Activated naive CD8-positive, alpha-beta T cell treated with anti-CD3 and anti-CD28 coated beads, Interleukin-2, amount 50 U/mL, for 16 hours (primary cell): ENCODE data around the gene CCDC174.

ENCODE experiments used
- DNase-seq: peaks from one replicate; pipeline ENCODE4 v3.0.0-alpha.2; 2020; ENCODE audit warnings: low read depth, low spot score

The CCDC174 gene

GRCh38 chr3:14625443-14625842 is 26.1 kb upstream of the CCDC174 start:
- DNase-seq: no peak

- DNase-seq: no peak
These were observed 23.7 kb upstream of the CCDC174 start for GRCh38 chr3:14627815-14628214.

- DNase-seq: no peak
These were observed 23.2 kb upstream of the CCDC174 start for GRCh38 chr3:14628406-14628805.

GRCh38 chr3:14630404-14631100 is 21.0 kb upstream of the CCDC174 start:
- no peak for DNase-seq

- DNase-seq: no peak
These were observed 20.5 kb upstream of the CCDC174 start for GRCh38 chr3:14631101-14631497.

- no peak for DNase-seq
These were observed 19.7 kb upstream of the CCDC174 start for GRCh38 chr3:14631687-14632441.

GRCh38 chr3:14632442-14632930 is 19.1 kb upstream of the CCDC174 start:
- DNase-seq: no peak

GRCh38 chr3:14633417-14633816 is 18.1 kb upstream of the CCDC174 start:
- DNase-seq: no peak

- DNase-seq: peak; percentile 7
These were observed 17.6 kb upstream of the CCDC174 start for GRCh38 chr3:14633819-14634424.

GRCh38 chr3:14634763-14635400 is 16.7 kb upstream of the CCDC174 start:
- DNase-seq: no peak

GRCh38 chr3:14636496-14637087 is 15.0 kb upstream of the CCDC174 start:
- no peak for DNase-seq

- DNase-seq: no peak
These were observed 11.4 kb upstream of the CCDC174 start for GRCh38 chr3:14640157-14640562.

GRCh38 chr3:14640734-14641133 is 10.8 kb upstream of the CCDC174 start:
- no peak for DNase-seq

- DNase-seq: no peak
These were observed 10.2 kb upstream of the CCDC174 start for GRCh38 chr3:14641346-14641745.

- no peak for DNase-seq
These were observed 6.1 kb upstream of the CCDC174 start for GRCh38 chr3:14645453-14645852.

GRCh38 chr3:14646131-14646573 is 5.4 kb upstream of the CCDC174 start:
- DNase-seq: no peak

- DNase-seq: no peak
These were observed 4.8 kb upstream of the CCDC174 start for GRCh38 chr3:14646589-14647413.

GRCh38 chr3:14647976-14648955 is 3.3 kb upstream of the CCDC174 start:
- no peak for DNase-seq

- no peak for DNase-seq
These were observed 2.1 kb upstream of the CCDC174 start for GRCh38 chr3:14649466-14649865.

- no peak for DNase-seq
These were observed 1.4 kb upstream of the CCDC174 start for GRCh38 chr3:14650193-14650592.
